IMR-90 (cell line): ENCODE data around the gene TMEM131L. TPM values are rescaled to one million over a fixed set of nuclear protein-coding genes. Genes with fewer than 3 reads are reported as not detected.

Experiments
- ATAC-seq: fragments of 200-7000 bp; cut with Tn5 transposase; 2 replicates; pipeline ENCODE4 v1.9.1; 2020; ENCODE audit warnings: low read depth, mild to moderate bottlenecking, moderate library complexity
- BruUV-seq: library from RNA; stranded (reverse); fragments of 400-500 nt; replicated peaks from 2 replicates; lab custom pipeline; 2021; lab: Mats Ljungman, UMichigan
- CTCF ChIA-PET: fragments of 300-600 bp; formaldehyde crosslinking; extraction: SDS; loops from one replicate; lab custom pipeline; 2021; ENCODE audit warnings: antibody characterized with exemption; lab: Yijun Ruan, JAX
- POLR2A ChIA-PET: fragments of 300-600 bp; sonication (Branson Sonifier 250); formaldehyde crosslinking; loops from one replicate; lab custom pipeline; 2022; ENCODE audit warnings: antibody characterized with exemption; ENCODE audit not compliant: unreplicated experiment; lab: Charles Lee
- DNase-seq: peaks from one replicate; pipeline ENCODE4 v3.0.0; 2013
- H2AFZ ChIP-seq: replicated peaks from 2 replicates; pipeline ENCODE3; 2013; ENCODE audit warnings: low read length, mild to moderate bottlenecking; ENCODE audit not compliant: poor library complexity
- H2AK5ac ChIP-seq: 2 replicates; pipeline ENCODE4 v1.6.1; 2013; ENCODE audit warnings: low read depth, low read length, inconsistent platforms
- H2AK9ac ChIP-seq: replicated peaks from 2 replicates; pipeline ENCODE3; 2013; ENCODE audit warnings: mild to moderate bottlenecking, low read depth, low read length, moderate library complexity; ENCODE audit not compliant: poor library complexity
- H2BK120ac ChIP-seq: 2 replicates; pipeline ENCODE4 v1.6.1; 2013; ENCODE audit warnings: low read depth, low read length, inconsistent platforms
- H2BK15ac ChIP-seq: 3 replicates; pipeline ENCODE4 v1.6.1; 2013; ENCODE audit warnings: low read depth, low read length, inconsistent platforms
- H2BK20ac ChIP-seq: 2 replicates; pipeline ENCODE4 v1.6.1; 2013; ENCODE audit warnings: low read depth, mild to moderate bottlenecking, inconsistent platforms, low read length, moderate library complexity
- H2BK5ac ChIP-seq: 2 replicates; pipeline ENCODE4 v1.6.1; 2013; ENCODE audit warnings: mild to moderate bottlenecking, low read depth, low read length, inconsistent platforms; ENCODE audit not compliant: poor library complexity, severe bottlenecking
- H3K14ac ChIP-seq: replicated peaks from 2 replicates; pipeline ENCODE4 v1.6.1; 2013; ENCODE audit warnings: low read depth, low read length, inconsistent platforms
- H3K18ac ChIP-seq: 2 replicates; pipeline ENCODE4 v1.6.1; 2013; ENCODE audit warnings: low read depth, low read length, control low read depth
- H3K23ac ChIP-seq: 2 replicates; pipeline ENCODE4 v1.6.1; 2013; ENCODE audit warnings: low read depth, low read length, inconsistent platforms
- H3K27ac ChIP-seq: 2 replicates; pipeline ENCODE4 v1.5.1; 2013; ENCODE audit warnings: mild to moderate bottlenecking, control low read depth, low read length; ENCODE audit not compliant: insufficient read depth
- H3K27me3 ChIP-seq: 2 replicates; pipeline ENCODE4 v1.6.1; 2013; ENCODE audit warnings: low read length; ENCODE audit not compliant: control insufficient read depth, insufficient read depth
- H3K36me3 ChIP-seq: 2 replicates; pipeline ENCODE4 v1.6.1; 2013; ENCODE audit warnings: low read length, mixed read lengths; ENCODE audit not compliant: control insufficient read depth, insufficient read depth
- H3K4ac ChIP-seq: 2 replicates; pipeline ENCODE4 v1.6.1; 2013; ENCODE audit warnings: low read depth, low read length, inconsistent platforms
- H3K4me1 ChIP-seq: 2 replicates; pipeline ENCODE4 v1.6.1; 2013; ENCODE audit warnings: low read length, mixed read lengths; ENCODE audit not compliant: control insufficient read depth, insufficient read depth
- H3K4me2 ChIP-seq: 2 replicates; pipeline ENCODE4 v1.6.1; 2013; ENCODE audit warnings: low read depth, mild to moderate bottlenecking, control low read depth, low read length, moderate library complexity
- H3K4me3 ChIP-seq: 2 replicates; pipeline ENCODE4 v1.5.1; 2013; ENCODE audit warnings: low read depth, mild to moderate bottlenecking, control low read depth, low read length, moderate library complexity; ENCODE audit not compliant: insufficient read depth
- H3K56ac ChIP-seq: 2 replicates; pipeline ENCODE4 v1.6.1; 2013; ENCODE audit warnings: low read length, inconsistent platforms; ENCODE audit not compliant: insufficient read depth; ENCODE audit errors: extremely low read depth
- H3K79me1 ChIP-seq, 2 experiments: 2 replicates each; pipeline ENCODE4 v1.6.1; 2013; ENCODE audit warnings: low read length in 2 of 2, inconsistent platforms in 1 of 2, low read depth in 1 of 2
- H3K9ac ChIP-seq: 2 replicates; pipeline ENCODE4 v1.6.1; 2013; ENCODE audit warnings: low read depth, low read length, control low read depth
- H3K9me1 ChIP-seq: 2 replicates; pipeline ENCODE4 v1.6.1; 2013; ENCODE audit warnings: low read length, inconsistent platforms; ENCODE audit not compliant: insufficient read depth
- H3K9me3 ChIP-seq: 2 replicates; pipeline ENCODE4 v1.6.1; 2013; ENCODE audit warnings: low read length; ENCODE audit not compliant: control insufficient read depth, insufficient read depth
- H4K20me1 ChIP-seq: 2 replicates; pipeline ENCODE4 v1.6.1; 2013; ENCODE audit warnings: low read length, inconsistent platforms; ENCODE audit not compliant: insufficient read depth
- H4K5ac ChIP-seq: 2 replicates; pipeline ENCODE4 v1.6.1; 2013; ENCODE audit warnings: mild to moderate bottlenecking, low read depth, low read length, control low read depth
- H4K8ac ChIP-seq, 2 experiments: 2 replicates each; pipeline ENCODE4 v1.6.1; 2013; ENCODE audit warnings: low read depth in 2 of 2, low read length in 2 of 2, control low read depth in 1 of 2, inconsistent platforms in 1 of 2
- H4K91ac ChIP-seq: 2 replicates; pipeline ENCODE4 v1.6.1; 2013; ENCODE audit warnings: low read depth, low read length, inconsistent platforms; ENCODE audit not compliant: insufficient read depth
- BHLHE40 ChIP-seq: fragments of 150-350 bp; IDR thresholded peaks from 2 replicates; pipeline ENCODE4 v1.6.1; 2016; ENCODE audit warnings: mild to moderate bottlenecking, low read depth, low read length
- CEBPB ChIP-seq: IDR thresholded peaks from 2 replicates; pipeline ENCODE4 v1.6.1; 2012; ENCODE audit warnings: low read depth, low read length, improper control_type of control experiment
- CHD1 ChIP-seq: IDR thresholded peaks from 2 replicates; pipeline ENCODE4 v1.6.1; 2012; ENCODE audit warnings: low read depth, low read length, improper control_type of control experiment
- MAFK ChIP-seq: IDR thresholded peaks from 2 replicates; pipeline ENCODE4 v1.6.1; 2012; ENCODE audit warnings: low read depth, low read length, improper control_type of control experiment
- MAZ ChIP-seq: IDR thresholded peaks from 2 replicates; pipeline ENCODE4 v1.6.1; 2012; ENCODE audit warnings: low read depth, mild to moderate bottlenecking, low read length, improper control_type of control experiment, moderate library complexity, borderline replicate concordance
- MXI1 ChIP-seq: IDR thresholded peaks from 2 replicates; pipeline ENCODE4 v1.6.1; 2012; ENCODE audit warnings: low read depth, mild to moderate bottlenecking, low read length, moderate library complexity, borderline replicate concordance
- NFE2L2 ChIP-seq: fragments of 150-350 bp; IDR thresholded peaks from 2 replicates; pipeline ENCODE4 v1.6.1; 2016; ENCODE audit warnings: low read depth, mild to moderate bottlenecking, low read length
- POLR2A ChIP-seq: IDR thresholded peaks from 2 replicates; pipeline ENCODE4 v1.6.1; 2012; ENCODE audit warnings: mild to moderate bottlenecking, low read depth, low read length
- RAD21 ChIP-seq: IDR thresholded peaks from 2 replicates; pipeline ENCODE4 v1.6.1; 2012; ENCODE audit warnings: low read length, improper control_type of control experiment
- RCOR1 ChIP-seq: IDR thresholded peaks from 2 replicates; pipeline ENCODE4 v1.6.1; 2012; ENCODE audit warnings: mild to moderate bottlenecking, low read length, improper control_type of control experiment; ENCODE audit not compliant: insufficient replicate concordance
- RFX5 ChIP-seq: IDR thresholded peaks from 2 replicates; pipeline ENCODE4 v1.8.0; 2012; ENCODE audit warnings: low read depth, mild to moderate bottlenecking, low read length, moderate library complexity
- SMC3 ChIP-seq: fragments of 150-350 bp; IDR thresholded peaks from 2 replicates; pipeline ENCODE4 v1.6.1; 2016; ENCODE audit warnings: low read depth, mild to moderate bottlenecking, antibody characterized with exemption, low read length, moderate library complexity
- WGBS, 2 experiments: methylation state at CpG; one replicate each; pipeline versions ENCODE4 v1.1.5 to v1.1.7; 2013; ENCODE audit warnings: missing lambda C conversion rate in 2 of 2; ENCODE audit not compliant: insufficient read length in 1 of 2; ENCODE audit errors: extremely low coverage in 2 of 2; 5-methylcytosine and 5-hydroxymethylcytosine counted together
- dilution Hi-C: fragments of 300-500 bp; cut with HindIII; formaldehyde crosslinking; loops from one replicate; pipeline ENCODE4 v1.14.3; 2018; ENCODE audit warnings: low sequenced_read_pairs; ENCODE audit not compliant: unreplicated experiment
- in situ Hi-C: fragments of 300-500 bp; cut with MboI; formaldehyde crosslinking; loops from 3 replicates; pipeline ENCODE4 v1.14.3; 2019; ENCODE audit warnings: low sequenced_read_pairs, inconsistent platforms, mixed read lengths
- intact Hi-C: fragments of 100-400 bp; cut with micrococcal nuclease; formaldehyde crosslinking; loops from 2 replicates; pipeline ENCODE4 v1.10.0; 2022
- polyA plus RNA-seq, 3 experiments: library from polyadenylated mRNA; depleted of rRNA; stranded (reverse); fragments of >200 nt; gene quantifications; 2 replicates each; pipeline ENCODE4 v1.2.3, GENCODE V29; 2012; ENCODE audit warnings: low replicate concordance in 1 of 3
- total RNA-seq: library from RNA; depleted of rRNA; stranded (reverse); fragments of >200 nt; gene quantifications from 2 replicates; pipeline ENCODE4 v1.2.3, GENCODE V29; 2012
- TF ChIP-seq, protein P1 (sequence below): conservative IDR thresholded peaks from 2 replicates; pipeline ENCODE4 v1.5.1; 2012; ENCODE audit warnings: mild to moderate bottlenecking, low read depth, low read length, improper control_type of control experiment
- TF ChIP-seq, protein P2 (sequence below): fragments of 150-350 bp; IDR thresholded peaks from 2 replicates; pipeline ENCODE4 v1.6.1; 2017; ENCODE audit warnings: mild to moderate bottlenecking, antibody characterized with exemption, low read length, low read depth

TMEM131L gene
- total and polyA plus RNA-seq, 2 of the 4 experiments (the other 2 are of a cell fraction): 8.4 to 23.8 TPM

DNA sequence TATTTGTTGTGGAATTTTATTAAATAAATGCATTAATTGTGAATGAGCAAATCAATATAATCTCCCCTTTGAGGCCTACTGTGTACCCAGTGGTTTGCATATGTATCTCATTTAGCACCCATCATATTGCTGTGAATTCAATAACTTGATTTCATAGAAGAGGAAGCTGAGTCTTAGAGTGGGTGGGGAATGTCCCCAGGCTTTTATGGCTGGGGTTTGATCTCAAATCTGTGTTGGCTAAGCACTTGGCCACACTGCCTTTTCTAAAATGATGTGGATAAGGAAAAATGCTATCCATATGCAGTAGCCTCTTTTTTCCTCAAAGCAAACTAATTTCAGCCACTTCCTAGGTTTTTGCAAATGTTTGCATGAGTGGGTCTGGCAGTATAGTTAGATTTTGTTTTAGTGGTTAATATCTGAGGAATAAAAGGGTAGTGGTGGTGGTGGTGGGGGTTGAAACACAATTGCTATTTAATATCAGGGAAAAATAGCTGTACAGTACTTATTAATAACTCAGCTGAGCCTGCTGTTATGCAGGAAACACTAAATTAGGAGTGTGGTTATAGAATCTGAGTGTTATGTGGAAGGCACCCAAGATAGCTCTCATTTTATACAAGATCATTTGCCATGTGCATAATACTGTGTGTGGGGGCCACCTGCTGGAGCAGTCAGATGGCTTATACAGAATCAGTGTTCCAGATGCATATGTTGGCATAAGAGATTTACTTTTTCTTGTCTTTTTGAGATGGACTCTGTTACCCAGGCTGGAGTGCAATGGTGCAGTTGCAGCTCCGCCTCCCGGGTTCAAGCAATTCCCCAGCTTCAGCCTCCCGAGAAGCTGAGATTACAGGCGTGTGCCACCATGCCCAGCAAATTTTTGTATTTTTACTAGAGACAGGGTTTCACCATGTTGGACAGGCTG is 108.0 kb downstream of the TMEM131L start (continued):
- TF ChIP-seq CHD1: no peak

DNA sequence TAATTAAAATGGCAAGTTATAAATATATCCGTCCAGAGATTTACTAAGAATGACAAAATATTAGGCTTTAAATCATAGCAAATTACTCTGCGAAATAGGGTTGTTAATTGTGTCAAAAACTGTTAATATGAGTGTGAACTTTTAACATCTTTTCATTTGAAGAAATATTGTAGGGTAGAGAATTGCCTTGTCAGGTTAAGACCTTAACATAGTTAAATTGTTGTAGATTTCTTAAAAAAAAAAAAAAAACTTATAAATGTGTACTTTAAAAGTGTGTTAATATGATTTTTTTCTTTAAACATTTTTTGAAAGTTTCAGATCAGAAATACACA is 110.2 kb downstream of the TMEM131L start:
- no peak overlapping the region for H2AFZ ChIP-seq
- ATAC-seq: no peak

More for the DNA sequence above, 110.2 kb downstream of the TMEM131L start:
- Histone ChIP-seq H4K20me1 (no peaks in the 10 kb centered on the region), H3K14ac (no peak overlapping the region), H3K56ac (no peak overlapping the region), H2BK120ac (no peak overlapping the region), H2BK5ac (no peak overlapping the region), H3K9ac (no peak overlapping the region), H3K9me1 (no peaks in the 10 kb centered on the region), H2BK15ac (no peak overlapping the region), H3K9me3 (no peaks in the 10 kb centered on the region), H3K36me3 (0 out of 2 replicates have a peak, but pooled peaks cover 1% of the 10 kb centered on the region), H3K79me1 (no peaks in the 10 kb centered on the region; a peak in 1 of 4 replicates), H3K18ac (no peak overlapping the region), H4K8ac (no peak overlapping the region), H3K4me3 (no peak overlapping the region), H3K23ac (no peak overlapping the region), H3K27me3 (no peaks in the 10 kb centered on the region), H4K91ac (no peak overlapping the region), H2AK5ac (no peak overlapping the region), H2BK20ac (no peak overlapping the region), H4K5ac (no peak overlapping the region), H3K4me2 (no peak overlapping the region), H3K4ac (no peak overlapping the region), H3K4me1 (no peaks in the 10 kb centered on the region), H2AK9ac (no peak overlapping the region), H3K27ac (no peak overlapping the region)
- TF ChIP-seq CHD1 (no peak), NFE2L2 (no peak), RFX5 (no peak), CEBPB (no peak), RAD21 (no peak), MAFK (no peak), BHLHE40 (no peak), RCOR1 (no peak), SMC3 (no peak), POLR2A (no peak), MAZ (no peak), MXI1 (no peak)
- TF ChIP-seq, protein P1, sequence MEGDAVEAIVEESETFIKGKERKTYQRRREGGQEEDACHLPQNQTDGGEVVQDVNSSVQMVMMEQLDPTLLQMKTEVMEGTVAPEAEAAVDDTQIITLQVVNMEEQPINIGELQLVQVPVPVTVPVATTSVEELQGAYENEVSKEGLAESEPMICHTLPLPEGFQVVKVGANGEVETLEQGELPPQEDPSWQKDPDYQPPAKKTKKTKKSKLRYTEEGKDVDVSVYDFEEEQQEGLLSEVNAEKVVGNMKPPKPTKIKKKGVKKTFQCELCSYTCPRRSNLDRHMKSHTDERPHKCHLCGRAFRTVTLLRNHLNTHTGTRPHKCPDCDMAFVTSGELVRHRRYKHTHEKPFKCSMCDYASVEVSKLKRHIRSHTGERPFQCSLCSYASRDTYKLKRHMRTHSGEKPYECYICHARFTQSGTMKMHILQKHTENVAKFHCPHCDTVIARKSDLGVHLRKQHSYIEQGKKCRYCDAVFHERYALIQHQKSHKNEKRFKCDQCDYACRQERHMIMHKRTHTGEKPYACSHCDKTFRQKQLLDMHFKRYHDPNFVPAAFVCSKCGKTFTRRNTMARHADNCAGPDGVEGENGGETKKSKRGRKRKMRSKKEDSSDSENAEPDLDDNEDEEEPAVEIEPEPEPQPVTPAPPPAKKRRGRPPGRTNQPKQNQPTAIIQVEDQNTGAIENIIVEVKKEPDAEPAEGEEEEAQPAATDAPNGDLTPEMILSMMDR: no peak
- TF ChIP-seq, protein P2, sequence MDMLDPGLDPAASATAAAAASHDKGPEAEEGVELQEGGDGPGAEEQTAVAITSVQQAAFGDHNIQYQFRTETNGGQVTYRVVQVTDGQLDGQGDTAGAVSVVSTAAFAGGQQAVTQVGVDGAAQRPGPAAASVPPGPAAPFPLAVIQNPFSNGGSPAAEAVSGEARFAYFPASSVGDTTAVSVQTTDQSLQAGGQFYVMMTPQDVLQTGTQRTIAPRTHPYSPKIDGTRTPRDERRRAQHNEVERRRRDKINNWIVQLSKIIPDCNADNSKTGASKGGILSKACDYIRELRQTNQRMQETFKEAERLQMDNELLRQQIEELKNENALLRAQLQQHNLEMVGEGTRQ: no peak
- ChIA-PET POLR2A (no interaction called here), CTCF (interaction anchor here (0.6 to 0.9 kb wide), 3 partner anchors 236 to 687 kb away, joined by 3 read pairs; no protein-coding TSS in a partner anchor)
- intact Hi-C loops: loop anchor here (1.0 kb wide), 1 partner anchor 433 kb away; no protein-coding TSS in a partner anchor
- no TSS peak for BruUV-seq
- no CpG with 5 or more reads among the region's 2 CpGs for WGBS, 2 experiments
- in situ Hi-C loops: loop anchor here (5.0 to 25.0 kb wide), 2 partner anchors 434 to 739 kb away; no protein-coding TSS in a partner anchor
- dilution Hi-C loops: no loop called here
- DNase-seq: no peak
